Right lobe of liver (tissue), 6 donors: ENCODE results near the gene ASAH2. TPM values are rescaled to one million over a fixed set of nuclear protein-coding genes. Genes with fewer than 3 reads are reported as not detected.
A peak's percentile ranks its signal among the peaks of the same experiment; 100 is the strongest.

Source experiments
- ATAC-seq, 4 donors: fragments of 200-7000 bp; cut with Tn5 transposase; one replicate each; pipeline ENCODE4 v1.9.1; 2020; ENCODE audit warnings: mild to moderate bottlenecking in 4 of 4, moderate library complexity in 4 of 4
- DNase-seq, 3 donors: peaks; one replicate each; pipeline ENCODE4 v3.0.0-alpha.2; 2020
- H3K27ac ChIP-seq, 3 donors: fragments of 200-600 bp; one replicate each; pipeline ENCODE4 v1.8.0; 2022
- H3K27me3 ChIP-seq, 2 donors: fragments of 200-600 bp; one replicate each; pipeline ENCODE4 v1.8.0; 2022
- H3K36me3 ChIP-seq, 4 donors: fragments of 200-600 bp; sonication (generic) in 1 of 4; one replicate each; pipeline versions ENCODE4 v1.5.1 to v1.8.0; 2017 to 2022; ENCODE audit warnings: control low read depth in 1 of 4
- H3K4me1 ChIP-seq, 4 donors: fragments of 200-600 bp; sonication (generic) in 1 of 4; one replicate each; pipeline versions ENCODE4 v1.5.1 to v1.8.0; 2017 to 2022; ENCODE audit warnings: control low read depth in 1 of 4
- H3K4me3 ChIP-seq, 3 donors: fragments of 200-600 bp; one replicate each; pipeline ENCODE4 v1.8.0; 2022
- H3K9me3 ChIP-seq, 4 donors: fragments of 200-600 bp; sonication (generic) in 1 of 4; one replicate each; pipeline versions ENCODE4 v1.5.1 to v1.8.0; 2017 to 2022; ENCODE audit warnings: control low read depth in 1 of 4
- POLR2A ChIP-seq: fragments of 450-650 bp; IDR thresholded peaks from one replicate; pipeline ENCODE4 v1.6.1; 2017; ENCODE audit warnings: antibody characterized with exemption, mild to moderate bottlenecking
- WGBS: methylation state at CpG from one replicate; pipeline ENCODE4 v1.1.6; 2018; ENCODE audit warnings: low coverage, low lambda C conversion rate; ENCODE audit not compliant: insufficient coverage; ENCODE audit errors: missing lambda C conversion rate; 5-methylcytosine and 5-hydroxymethylcytosine counted together
- intact Hi-C, 2 donors: fragments of 100-400 bp; cut with DNase I; formaldehyde crosslinking; loops; one replicate each; pipeline versions ENCODE4 v1.11.2 to v1.14.1; 2022
- long read RNA-seq: library from polyadenylated mRNA; unstranded; transcript quantifications from one replicate; pipeline ENCODE4 v2.0.0, GENCODE V29; 2019
- total RNA-seq, 6 experiments: library from RNA; depleted of rRNA in 2 of 6; stranded (reverse); fragments of >200 nt in 2 of 6; fragmentation: NEBNext Ultra II Directional in 3 of 6; extraction: Animal tissue kit (Norgen Biotek cat#: 25700) in 3 of 6; gene quantifications; one replicate each; pipeline versions ENCODE4 v1.1.0 to v1.2.4, GENCODE V29; 2016 to 2023
- TF ChIP-seq, protein P1 (sequence below), 4 donors: fragments of 200-600 bp in 3 of 4; fragments of 450-650 bp in 1 of 4; IDR thresholded peaks; one replicate each; pipeline versions ENCODE4 v1.5.1 to v1.8.0; 2016 to 2022; ENCODE audit warnings: antibody characterized with exemption in 4 of 4, mild to moderate bottlenecking in 2 of 4
- donor health status: DM: no; HTN: yes; CAD: no.
- donor health status: DM: no; HTN: no; CAD: no.
- donor health status: DM: no; HTN: no; CAD: no.
- donor health status: DM: no; HTN: yes; CAD: no.
- donor health status: DM: no; HTN: yes; CAD: no.

The ASAH2 gene
- 1 to 10 TPM; 1.0 to 6.4 (median 1.8) TPM for total RNA-seq
- long read RNA-seq: 0 reads

GRCh38 chr10:50251394-50251793, at the start of gene ASAH2:
Gene ASAH2 (minus strand): TSS chr10:50251516. CDS start chr10:50248610, 2,906 bp downstream.
- no peak for TF ChIP-seq POLR2A
- TF ChIP-seq, protein P1, sequence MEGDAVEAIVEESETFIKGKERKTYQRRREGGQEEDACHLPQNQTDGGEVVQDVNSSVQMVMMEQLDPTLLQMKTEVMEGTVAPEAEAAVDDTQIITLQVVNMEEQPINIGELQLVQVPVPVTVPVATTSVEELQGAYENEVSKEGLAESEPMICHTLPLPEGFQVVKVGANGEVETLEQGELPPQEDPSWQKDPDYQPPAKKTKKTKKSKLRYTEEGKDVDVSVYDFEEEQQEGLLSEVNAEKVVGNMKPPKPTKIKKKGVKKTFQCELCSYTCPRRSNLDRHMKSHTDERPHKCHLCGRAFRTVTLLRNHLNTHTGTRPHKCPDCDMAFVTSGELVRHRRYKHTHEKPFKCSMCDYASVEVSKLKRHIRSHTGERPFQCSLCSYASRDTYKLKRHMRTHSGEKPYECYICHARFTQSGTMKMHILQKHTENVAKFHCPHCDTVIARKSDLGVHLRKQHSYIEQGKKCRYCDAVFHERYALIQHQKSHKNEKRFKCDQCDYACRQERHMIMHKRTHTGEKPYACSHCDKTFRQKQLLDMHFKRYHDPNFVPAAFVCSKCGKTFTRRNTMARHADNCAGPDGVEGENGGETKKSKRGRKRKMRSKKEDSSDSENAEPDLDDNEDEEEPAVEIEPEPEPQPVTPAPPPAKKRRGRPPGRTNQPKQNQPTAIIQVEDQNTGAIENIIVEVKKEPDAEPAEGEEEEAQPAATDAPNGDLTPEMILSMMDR (IDR thresholded peaks at IDR 0.05): no peak
- H3K4me3 ChIP-seq: no peak within 1 kb of the TSS
- H3K4me1 ChIP-seq: peaks cover 0 to 43% (median 15%) of the 10 kb centered on the region in 4 donors
- no peaks in the 10 kb centered on the region for H3K36me3 ChIP-seq
- 20% methylated on average over 1 of the region's 1 CpG for WGBS
- H3K27ac ChIP-seq: peak within 1 kb of the TSS in 2 of 3 donors; percentile 61 to 82
- no peak for DNase-seq
- intact Hi-C loops: no loop called here
- H3K9me3 ChIP-seq: no peaks in the 10 kb centered on the region
- ATAC-seq: peak; percentile 28 to 52 (median 42)
- no peaks in the 10 kb centered on the region for H3K27me3 ChIP-seq

- ATAC-seq (no peak), DNase-seq (no peak)
- Histone ChIP-seq H3K9me3 (no peaks in the 10 kb centered on the region), H3K36me3 (no peaks in the 10 kb centered on the region), H3K27ac (no peak overlapping the region), H3K4me1 (no peaks in the 10 kb centered on the region), H3K27me3 (no peaks in the 10 kb centered on the region), H3K4me3 (no peak overlapping the region)
- intact Hi-C loops: no loop called here
- WGBS: 90% methylated on average over 1 of the region's 1 CpG
- TF ChIP-seq, protein P1 (IDR thresholded peaks at IDR 0.05): no peak
- TF ChIP-seq POLR2A: no peak
Measured at GRCh38 chr10:50299948-50300669, 48.8 kb upstream of the ASAH2 start.

GRCh38 chr10:50295367-50295766, 44.1 kb upstream of the ASAH2 start:
- DNase-seq: no peak
- Histone ChIP-seq H3K4me3 (no peak overlapping the region), H3K9me3 (no peaks in the 10 kb centered on the region), H3K4me1 (no peaks in the 10 kb centered on the region), H3K36me3 (no peaks in the 10 kb centered on the region), H3K27ac (no peak overlapping the region), H3K27me3 (no peaks in the 10 kb centered on the region)
- ATAC-seq: no peak
- WGBS: 100% methylated on average over 1 of the region's 1 CpG
- intact Hi-C loops: no loop called here
- TF ChIP-seq, protein P1 (IDR thresholded peaks at IDR 0.05): no peak
- TF ChIP-seq POLR2A: no peak

GRCh38 chr10:50294582-50294981, 43.3 kb upstream of the ASAH2 start:
- TF ChIP-seq POLR2A: no peak
- TF ChIP-seq, protein P1 (IDR thresholded peaks at IDR 0.05): no peak
- no peaks in the 10 kb centered on the region for H3K27me3 ChIP-seq
- no peaks in the 10 kb centered on the region for H3K36me3 ChIP-seq
- no peaks in the 10 kb centered on the region for H3K4me1 ChIP-seq
- intact Hi-C loops: no loop called here
- no peak for DNase-seq
- H3K4me3 ChIP-seq: no peak overlapping the region
- no peaks in the 10 kb centered on the region for H3K9me3 ChIP-seq
- H3K27ac ChIP-seq: no peak overlapping the region
- no peak for ATAC-seq
- no CpG with 5 or more reads among the region's 1 CpG for WGBS
